GM13976 (cell line): ENCODE measurements around the gene VWC2L.

Experiments
- DNase-seq: peaks from one replicate; pipeline ENCODE4 v3.0.0; 2012; ENCODE audit warnings: low spot score
- CTCF ChIP-seq: IDR thresholded peaks from 2 replicates; pipeline ENCODE4 v1.5.1; 2012; ENCODE audit warnings: borderline replicate concordance, mild to moderate bottlenecking; ENCODE audit not compliant: insufficient read depth; ENCODE audit errors: extremely low read depth, missing control alignments, control extremely low read depth
- in situ Hi-C: fragments of 300-500 bp; cut with MboI; formaldehyde crosslinking; loops from one replicate; pipeline ENCODE4 v1.12.0; 2022; ENCODE audit warnings: low sequenced_read_pairs, mixed read lengths, inconsistent platforms; ENCODE audit not compliant: unreplicated experiment

Gene VWC2L

GRCh38 chr2:214519258-214519818, 108.5 kb downstream of the VWC2L start:
- in situ Hi-C loops, result no loop called here
- no peak for DNase-seq
- no peak for TF ChIP-seq CTCF

- in situ Hi-C loops, result no loop called here
- no peak for DNase-seq
Observed at GRCh38 chr2:214529021-214529420, 118.2 kb downstream of the VWC2L start.

DNA sequence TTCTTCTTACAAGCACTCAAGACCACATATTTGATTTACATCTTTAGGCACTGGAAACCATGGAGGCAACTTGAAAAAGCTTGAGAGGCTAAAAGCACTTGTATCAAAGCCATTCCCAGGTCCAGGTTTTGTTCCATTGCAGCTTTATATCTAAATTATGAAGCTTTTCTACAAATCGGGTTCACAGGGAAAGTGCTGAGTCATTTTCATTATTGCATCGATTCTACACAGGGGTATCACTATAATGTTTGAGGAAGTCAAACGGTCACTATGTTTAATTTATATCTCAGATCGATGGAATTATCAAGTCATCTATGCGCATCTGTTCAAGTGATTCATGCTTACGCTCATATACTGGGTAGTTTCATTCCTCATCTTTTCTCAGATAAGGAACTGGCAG, 118.7 kb downstream of the VWC2L start:
- in situ Hi-C loops, result no loop called here
- DNase-seq, result no peak
- no peak for TF ChIP-seq CTCF

More at GRCh38 chr2:214529021-214529420, 118.2 kb downstream of the VWC2L start:
- TF ChIP-seq CTCF, result no peak

DNA sequence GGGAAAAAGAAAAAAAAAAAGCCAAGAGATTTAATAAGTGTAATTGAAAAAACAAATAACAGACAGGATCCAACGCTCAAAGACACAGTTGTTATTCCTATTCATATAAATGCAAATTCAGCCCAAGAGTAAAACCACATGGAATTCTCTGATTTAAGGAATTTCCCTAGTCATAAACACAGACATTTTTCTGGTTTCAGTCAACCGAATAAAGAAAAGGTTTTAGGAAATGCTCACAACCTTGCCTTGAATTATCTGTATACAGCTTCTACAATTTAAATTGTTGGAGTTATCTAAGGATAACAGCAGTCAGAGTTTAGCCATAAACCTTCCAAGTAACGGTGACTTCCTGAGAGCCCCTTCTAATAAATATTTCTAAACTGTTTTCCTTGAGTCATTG, 122.7 kb downstream of the VWC2L start:
- no peak for DNase-seq
- in situ Hi-C loops, result no loop called here
- TF ChIP-seq CTCF, result no peak

- no peak for TF ChIP-seq CTCF
- in situ Hi-C loops, result no loop called here
- DNase-seq, result no peak
Observed at GRCh38 chr2:214536625-214537024, 125.8 kb downstream of the VWC2L start.

- no peak for DNase-seq
- in situ Hi-C loops, result no loop called here
- TF ChIP-seq CTCF, result no peak
Observed at GRCh38 chr2:214537929-214538328, 127.1 kb downstream of the VWC2L start.
